GM12878 (cell line): Measurements from ENCODE around the gene NEGR1. TPM values are rescaled to one million over a fixed set of nuclear protein-coding genes. Genes with fewer than 3 reads are reported as not detected.

ENCODE experiments used
- ATAC-seq: fragments of 200-7000 bp; cut with Tn5 transposase; 3 replicates; pipeline ENCODE4 v1.9.1; 2020; ENCODE audit warnings: mild to moderate bottlenecking, moderate library complexity
- BruUV-seq: library from RNA; stranded (reverse); fragments of 400-500 nt; replicated peaks from 2 replicates; lab custom pipeline; 2021; lab: Mats Ljungman, UMichigan
- CTCF ChIA-PET: fragments of 300-600 bp; sonication (Branson Sonifier 250); formaldehyde crosslinking; extraction: SDS; loops from one replicate; lab custom pipeline; 2021; ENCODE audit warnings: inconsistent platforms; lab: Yijun Ruan, JAX
- POLR2A ChIA-PET: fragments of 350-600 bp; formaldehyde crosslinking; extraction: SDS; loops from one replicate; lab custom pipeline; 2021; ENCODE audit warnings: inconsistent platforms; lab: Charles Lee
- RAD21 ChIA-PET: fragments of 300-600 bp; sonication (Branson Sonifier 250); formaldehyde crosslinking; loops from one replicate; lab custom pipeline; 2023; ENCODE audit warnings: antibody characterized with exemption; ENCODE audit not compliant: unreplicated experiment; lab: Charles Lee
- SMC1A ChIA-PET: fragments of 300-600 bp; sonication (Branson Sonifier 250); formaldehyde crosslinking; loops from one replicate; lab custom pipeline; 2023; ENCODE audit not compliant: unreplicated experiment, uncharacterized antibody; lab: Charles Lee
- DNase-seq: peaks from one replicate; pipeline ENCODE4 v3.0.0-alpha.2; 2011; ENCODE audit warnings: low read depth, low spot score
- FAIRE-seq: peaks from 3 replicates; lab custom pipeline; 2011; peaks lifted over from hg19 to GRCh38; lab: Jason Lieb, UNC
- H2AFZ ChIP-seq: 2 replicates; pipeline ENCODE4 v1.6.0; 2011; ENCODE audit warnings: low read depth, low read length, control low read depth; ENCODE audit not compliant: control insufficient read depth
- H3K27ac ChIP-seq: 2 replicates; pipeline ENCODE4 v1.5.1; 2011; ENCODE audit warnings: control low read depth; ENCODE audit not compliant: control insufficient read depth, insufficient read depth
- H3K27me3 ChIP-seq, 2 experiments: replicated peaks in 1 of 2; 2 replicates each; pipeline versions ENCODE4 v1.6.0 to v1.6.1; 2011; ENCODE audit warnings: low read length in 1 of 2; ENCODE audit not compliant: control insufficient read depth in 2 of 2, insufficient read depth in 2 of 2
- H3K36me3 ChIP-seq, 2 experiments: 2 replicates each; pipeline ENCODE4 v1.5.1; 2011; ENCODE audit warnings: low read length in 1 of 2; ENCODE audit not compliant: control insufficient read depth in 2 of 2, insufficient read depth in 2 of 2
- H3K4me1 ChIP-seq: 2 replicates; pipeline ENCODE4 v1.6.1; 2011; ENCODE audit warnings: mild to moderate bottlenecking, low read length, moderate library complexity, mixed read lengths; ENCODE audit not compliant: control insufficient read depth, insufficient read depth
- H3K4me2 ChIP-seq: 2 replicates; pipeline ENCODE4 v1.6.0; 2011; ENCODE audit warnings: control low read depth; ENCODE audit not compliant: control insufficient read depth, insufficient read depth
- H3K4me3 ChIP-seq: fragments of 200-600 bp; sonication (generic); 2 replicates; pipeline ENCODE4 v1.5.1; 2016
- H3K79me2 ChIP-seq: 2 replicates; pipeline ENCODE4 v1.6.0; 2011; ENCODE audit warnings: low read length; ENCODE audit not compliant: control insufficient read depth, insufficient read depth
- H3K9ac ChIP-seq: 2 replicates; pipeline ENCODE4 v1.8.0; 2011; ENCODE audit warnings: low read length, control low read depth, mixed read lengths; ENCODE audit not compliant: control insufficient read depth, insufficient read depth
- H3K9me3 ChIP-seq: replicated peaks from 3 replicates; pipeline ENCODE4 v1.5.1; 2011; ENCODE audit warnings: mild to moderate bottlenecking, low read length; ENCODE audit not compliant: control insufficient read depth, insufficient read depth
- H4K20me1 ChIP-seq: 2 replicates; pipeline ENCODE4 v1.6.0; 2011; ENCODE audit not compliant: control insufficient read depth, insufficient read depth
- BCL3 ChIP-seq: IDR thresholded peaks from 2 replicates; pipeline ENCODE4 v1.6.1; 2011; ENCODE audit warnings: borderline replicate concordance, low read depth, mild to moderate bottlenecking, moderate library complexity, low read length; ENCODE audit not compliant: insufficient read depth, poor library complexity, severe bottlenecking
- CBFB ChIP-seq: IDR thresholded peaks from 2 replicates; pipeline ENCODE4 v1.6.1; 2016; ENCODE audit warnings: antibody characterized with exemption, low read depth
- CHD1 ChIP-seq: IDR thresholded peaks from 2 replicates; pipeline ENCODE4 v1.6.1; 2012; ENCODE audit warnings: low read depth, low read length, improper control_type of control experiment
- E2F4 ChIP-seq: IDR thresholded peaks from 2 replicates; pipeline ENCODE4 v1.6.1; 2012; ENCODE audit warnings: low read depth, low read length, improper control_type of control experiment
- FOS ChIP-seq: IDR thresholded peaks from 3 replicates; pipeline ENCODE4 v1.6.1; 2011; ENCODE audit warnings: borderline replicate concordance; ENCODE audit not compliant: insufficient read length; ENCODE audit errors: extremely low read depth
- HDAC6 ChIP-seq: fragments of 200-600 bp; sonication (generic); IDR thresholded peaks from one replicate; pipeline ENCODE4 v1.8.0; 2017; ENCODE audit warnings: antibody characterized with exemption; ENCODE audit not compliant: unreplicated experiment
- KDM1A ChIP-seq: fragments of 200-600 bp; sonication (generic); IDR thresholded peaks from 2 replicates; pipeline ENCODE4 v1.6.1; 2016; ENCODE audit warnings: borderline replicate concordance
- KLF5 ChIP-seq: fragments of 450-650 bp; IDR thresholded peaks from 2 replicates; pipeline ENCODE4 v1.6.1; 2014; ENCODE audit warnings: mild to moderate bottlenecking; ENCODE audit not compliant: partially characterized antibody
- MTA3 ChIP-seq: IDR thresholded peaks from 2 replicates; pipeline ENCODE4 v1.6.1; 2012; ENCODE audit warnings: low read length, inconsistent platforms, borderline replicate concordance
- NFXL1 ChIP-seq: fragments of 450-650 bp; IDR thresholded peaks from 2 replicates; pipeline ENCODE4 v1.6.1; 2017; ENCODE audit warnings: antibody characterized with exemption, mild to moderate bottlenecking, borderline replicate concordance
- POLR2AphosphoS2 ChIP-seq: IDR thresholded peaks from 2 replicates; pipeline ENCODE4 v1.6.1; 2011; ENCODE audit warnings: low read depth, mild to moderate bottlenecking, low read length, improper control_type of control experiment, moderate library complexity
- RFX5 ChIP-seq: IDR thresholded peaks from 2 replicates; pipeline ENCODE4 v1.6.1; 2011; ENCODE audit warnings: low read depth, low read length, improper control_type of control experiment
- SMARCA5 ChIP-seq: fragments of 450-650 bp; IDR thresholded peaks from 2 replicates; pipeline ENCODE4 v1.6.1; 2017; ENCODE audit warnings: mild to moderate bottlenecking
- SP1 ChIP-seq: IDR thresholded peaks from one replicate; pipeline ENCODE4 v1.6.1; 2011; ENCODE audit warnings: low read depth, low read length
- TAF1 ChIP-seq: IDR thresholded peaks from 2 replicates; pipeline ENCODE4 v1.6.1; 2011; ENCODE audit warnings: mild to moderate bottlenecking, low read depth, low read length, borderline replicate concordance
- TCF3 ChIP-seq: IDR thresholded peaks from 2 replicates; pipeline ENCODE4 v1.6.1; 2012; ENCODE audit warnings: low read depth, mild to moderate bottlenecking, low read length, borderline replicate concordance; ENCODE audit not compliant: insufficient read depth
- WRNIP1 ChIP-seq: IDR thresholded peaks from 2 replicates; pipeline ENCODE4 v1.6.1; 2011; ENCODE audit warnings: low read depth, low read length, improper control_type of control experiment, borderline replicate concordance
- ZNF24 ChIP-seq: fragments of 450-650 bp; IDR thresholded peaks from 2 replicates; pipeline ENCODE4 v1.6.1; 2017; ENCODE audit warnings: antibody characterized with exemption, mild to moderate bottlenecking
- ZNF622 ChIP-seq: fragments of 450-650 bp; IDR thresholded peaks from 2 replicates; pipeline ENCODE4 v1.6.1; 2017; ENCODE audit warnings: mild to moderate bottlenecking, inconsistent platforms
- WGBS: methylation state at CpG from one replicate; pipeline ENCODE4 v1.1.6; 2016; ENCODE audit warnings: low lambda C conversion rate; ENCODE audit not compliant: insufficient replicate concordance, insufficient coverage; ENCODE audit errors: missing lambda C conversion rate; 5-methylcytosine and 5-hydroxymethylcytosine counted together
- in situ Hi-C: fragments of 300-500 bp; cut with MboI; formaldehyde crosslinking; loops from 9 replicates; pipeline ENCODE4 v1.14.3; 2018; ENCODE audit warnings: mixed read lengths
- intact Hi-C: fragments of 100-400 bp; cut with micrococcal nuclease; formaldehyde crosslinking; loops from one replicate; pipeline ENCODE4 v1.14.2; 2022; ENCODE audit not compliant: unreplicated experiment
- polyA plus RNA-seq, 11 experiments: library from polyadenylated mRNA; depleted of rRNA in 4 of 11; unstranded in 6 of 11; stranded (reverse) in 5 of 11; fragments of >200 nt; fragmentation: Nextera tagmentation in 4 of 11; fragmentation: Illumina TruSeq in 1 of 11; extraction: Ambion mirVana in 4 of 11; extraction: Trizol in 1 of 11; gene quantifications; 1 replicate in 1 of 11; 2 replicates in 10 of 11; pipeline versions ENCODE4 v1.2.1 to v1.2.3, GENCODE V29; 2011 to 2016; ENCODE audit warnings: inconsistent platforms in 2 of 11, missing spikeins in 2 of 11, low read depth in 1 of 11
- total RNA-seq, 4 experiments: library from RNA; depleted of rRNA in 3 of 4; stranded (reverse); fragments of >200 nt in 3 of 4; fragmentation: Illumina TruSeq in 1 of 4; extraction: Trizol in 1 of 4; gene quantifications; 2 replicates each; pipeline versions ENCODE4 v1.2.1 to v1.2.3, GENCODE V29; 2013 to 2021
- TF ChIP-seq, protein P1 (sequence below): fragments of 450-650 bp; IDR thresholded peaks from 2 replicates; pipeline ENCODE4 v1.6.1; 2017; ENCODE audit warnings: borderline replicate concordance

NEGR1 gene
- total and polyA plus RNA-seq, 10 of the 15 experiments (the other 5 are each of a cell fraction or from before 2014, with no cell fraction given), result under 0.01 to 0.03 (median 0.01) TPM; not detected in 7

DNA sequence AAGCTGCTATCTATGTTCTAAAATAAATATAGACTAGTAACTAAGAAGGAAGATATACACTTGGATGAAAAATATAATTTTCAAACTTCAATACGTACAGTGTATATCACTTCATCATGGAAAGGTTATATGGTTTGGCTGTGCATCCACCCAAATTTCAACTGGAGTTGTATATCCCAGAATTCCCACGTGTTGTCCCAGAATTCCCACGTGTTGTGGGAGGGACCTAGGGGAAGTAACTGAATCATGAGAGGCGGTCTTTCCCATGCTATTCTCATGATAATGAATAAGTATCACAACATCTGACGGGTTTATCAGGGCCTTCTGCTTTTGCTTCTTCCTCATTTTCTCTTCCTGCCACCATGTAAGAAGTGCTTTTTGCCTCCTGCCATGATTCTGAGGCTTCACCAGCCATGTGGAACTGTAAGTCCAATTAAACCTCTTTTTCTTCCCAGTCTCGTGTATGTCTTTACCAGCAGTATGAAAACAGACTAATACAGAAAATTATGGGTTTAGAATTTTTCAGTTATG is 10.7 kb downstream of the NEGR1 start (continued):
- TF ChIP-seq ZNF24 (no peak), TAF1 (no peak)

GRCh38 chr1:72262735-72263134 is 19.6 kb downstream of the NEGR1 start:
- ATAC-seq, result no peak
- H3K9me3 ChIP-seq, result no peaks in the 10 kb centered on the region
- intact Hi-C loops, result no loop called here

More at GRCh38 chr1:72262735-72263134, 19.6 kb downstream of the NEGR1 start:
- Histone ChIP-seq H4K20me1 (no peaks in the 10 kb centered on the region), H3K36me3 (no peaks in the 10 kb centered on the region), H3K79me2 (no peaks in the 10 kb centered on the region), H3K27me3 (no peaks in the 10 kb centered on the region), H3K9ac (no peak overlapping the region), H3K27ac (no peak overlapping the region), H2AFZ (no peak overlapping the region), H3K4me1 (no peaks in the 10 kb centered on the region), H3K4me3 (no peak overlapping the region), H3K4me2 (no peak overlapping the region)
- DNase-seq (no peak), FAIRE-seq (no peak)
- WGBS, result 48% methylated on average over 2 of the region's 2 CpGs
- ChIA-PET SMC1A (no interaction called here), POLR2A (no interaction called here), CTCF (no interaction called here), RAD21 (no interaction called here)
- in situ Hi-C loops, result no loop called here
- TF ChIP-seq WRNIP1 (no peak), CBFB (no peak), SMARCA5 (no peak), KDM1A (no peak), FOS (no peak), KLF5 (no peak), RFX5 (no peak), E2F4 (no peak), HDAC6 (no peak), SP1 (no peak), NFXL1 (no peak), MTA3 (no peak), TCF3 (no peak), POLR2AphosphoS2 (no peak), ZNF622 (no peak), CHD1 (no peak), BCL3 (no peak)
- TF ChIP-seq, protein P1, sequence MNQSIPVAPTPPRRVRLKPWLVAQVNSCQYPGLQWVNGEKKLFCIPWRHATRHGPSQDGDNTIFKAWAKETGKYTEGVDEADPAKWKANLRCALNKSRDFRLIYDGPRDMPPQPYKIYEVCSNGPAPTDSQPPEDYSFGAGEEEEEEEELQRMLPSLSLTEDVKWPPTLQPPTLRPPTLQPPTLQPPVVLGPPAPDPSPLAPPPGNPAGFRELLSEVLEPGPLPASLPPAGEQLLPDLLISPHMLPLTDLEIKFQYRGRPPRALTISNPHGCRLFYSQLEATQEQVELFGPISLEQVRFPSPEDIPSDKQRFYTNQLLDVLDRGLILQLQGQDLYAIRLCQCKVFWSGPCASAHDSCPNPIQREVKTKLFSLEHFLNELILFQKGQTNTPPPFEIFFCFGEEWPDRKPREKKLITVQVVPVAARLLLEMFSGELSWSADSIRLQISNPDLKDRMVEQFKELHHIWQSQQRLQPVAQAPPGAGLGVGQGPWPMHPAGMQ, result no peak
- BruUV-seq, result no TSS peak
